AG04449 (cell line): ENCODE data around the gene NUDT17.
A peak's percentile ranks its signal among the peaks of the same experiment; 100 is the strongest.
"Not testable (repeated sequence)": the region's sequence is repeated elsewhere in the genome, so short reads cannot be mapped to it uniquely, and the experiment has no call there.

Source experiments
- CTCF ChIA-PET: fragments of 350-600 bp; formaldehyde crosslinking; extraction: SDS; loops from one replicate; lab custom pipeline; 2021; ENCODE audit warnings: antibody characterized with exemption; lab: Yijun Ruan, JAX
- POLR2A ChIA-PET: fragments of 400-600, 350-600 bp; formaldehyde crosslinking; extraction: SDS; loops from one replicate; lab custom pipeline; 2020; ENCODE audit warnings: antibody characterized with exemption, inconsistent platforms; lab: Yijun Ruan, JAX
- DNase-seq: peaks from one replicate; pipeline ENCODE4 v3.0.0-alpha.2; 2010; ENCODE audit warnings: low read depth, low spot score
- H3K4me3 ChIP-seq: 2 replicates; pipeline ENCODE4 v1.5.1; 2011; ENCODE audit warnings: low read depth, mild to moderate bottlenecking, control low read depth, low read length
- TF ChIP-seq, protein P1 (sequence below): IDR thresholded peaks from one replicate; pipeline ENCODE4 v1.5.1; 2011; ENCODE audit warnings: mild to moderate bottlenecking, moderate library complexity, low read length, control low read depth, inconsistent platforms; ENCODE audit not compliant: insufficient read depth; ENCODE audit errors: missing control alignments

The NUDT17 gene

DNA sequence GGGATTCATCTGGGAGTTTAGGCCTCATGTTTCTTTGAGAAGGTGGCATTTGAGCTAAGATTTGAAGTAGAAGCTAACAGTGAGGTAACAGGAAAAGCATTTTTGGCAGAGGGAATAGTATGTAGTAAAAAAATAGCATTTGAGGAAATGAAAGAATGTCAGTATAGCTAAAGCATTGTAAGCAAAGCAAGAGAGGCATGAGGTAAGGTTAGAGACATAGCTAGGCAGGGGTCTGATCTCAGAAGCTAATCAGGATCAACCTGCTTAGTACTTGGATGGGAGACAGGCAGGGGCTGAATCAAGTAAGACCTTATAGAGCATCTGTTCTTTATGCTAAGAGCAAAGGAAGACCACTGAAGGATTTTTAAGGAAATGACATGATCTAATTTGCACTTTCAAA lies 17.5 kb upstream of the NUDT17 start:
- CTCF ChIA-PET = interaction anchor here (1.2 to 8.6 kb wide), 3 partner anchors 13 to 107 kb away, joined by 4 to 136 read pairs (median 10); partner anchors contain the start of gene NUDT17
- DNase-seq = no peak
- POLR2A ChIA-PET = interaction anchor here (0.6 kb wide), 1 partner anchor 17 kb away, joined by 5 read pairs; no protein-coding TSS in a partner anchor
- TF ChIP-seq, protein P1, sequence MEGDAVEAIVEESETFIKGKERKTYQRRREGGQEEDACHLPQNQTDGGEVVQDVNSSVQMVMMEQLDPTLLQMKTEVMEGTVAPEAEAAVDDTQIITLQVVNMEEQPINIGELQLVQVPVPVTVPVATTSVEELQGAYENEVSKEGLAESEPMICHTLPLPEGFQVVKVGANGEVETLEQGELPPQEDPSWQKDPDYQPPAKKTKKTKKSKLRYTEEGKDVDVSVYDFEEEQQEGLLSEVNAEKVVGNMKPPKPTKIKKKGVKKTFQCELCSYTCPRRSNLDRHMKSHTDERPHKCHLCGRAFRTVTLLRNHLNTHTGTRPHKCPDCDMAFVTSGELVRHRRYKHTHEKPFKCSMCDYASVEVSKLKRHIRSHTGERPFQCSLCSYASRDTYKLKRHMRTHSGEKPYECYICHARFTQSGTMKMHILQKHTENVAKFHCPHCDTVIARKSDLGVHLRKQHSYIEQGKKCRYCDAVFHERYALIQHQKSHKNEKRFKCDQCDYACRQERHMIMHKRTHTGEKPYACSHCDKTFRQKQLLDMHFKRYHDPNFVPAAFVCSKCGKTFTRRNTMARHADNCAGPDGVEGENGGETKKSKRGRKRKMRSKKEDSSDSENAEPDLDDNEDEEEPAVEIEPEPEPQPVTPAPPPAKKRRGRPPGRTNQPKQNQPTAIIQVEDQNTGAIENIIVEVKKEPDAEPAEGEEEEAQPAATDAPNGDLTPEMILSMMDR = no peak
- H3K4me3 ChIP-seq = no peak overlapping the region

DNA sequence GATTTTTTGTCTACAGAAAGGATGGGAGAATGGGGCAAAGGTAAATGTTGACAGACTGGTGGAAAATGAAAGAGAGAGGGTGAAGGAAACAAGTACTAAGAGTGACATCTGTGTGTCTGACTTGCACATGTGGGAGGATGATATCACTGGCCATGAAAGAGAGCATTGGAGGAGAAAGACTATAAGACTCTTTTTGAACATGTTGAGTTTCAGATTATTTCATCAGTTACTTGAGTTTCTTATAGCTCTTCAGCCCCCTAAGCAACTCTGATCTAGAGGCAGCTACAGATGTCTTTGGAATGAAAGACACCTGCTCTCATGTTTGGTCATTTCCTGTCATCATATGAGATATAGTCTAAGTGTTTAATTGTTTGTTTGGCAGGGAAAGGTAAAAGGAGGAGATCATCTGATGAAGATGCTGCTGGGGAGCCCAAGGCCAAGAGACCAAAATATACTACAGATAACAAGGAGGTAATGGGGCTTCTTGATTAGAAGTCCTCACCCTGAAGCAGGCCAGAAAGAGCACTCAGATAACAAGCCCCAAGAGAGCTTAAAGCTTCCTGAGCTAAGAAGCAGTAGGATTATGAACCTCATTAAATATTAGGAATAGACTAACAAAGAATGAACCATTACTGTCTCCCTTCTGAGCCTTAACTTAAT lies 16.9 kb upstream of the NUDT17 start:
- CTCF ChIA-PET = interaction anchor here (0.8 to 8.6 kb wide), 4 partner anchors 12 to 205 kb away, joined by 3 to 136 read pairs (median 7); partner anchors contain the start of gene NUDT17
- DNase-seq = no peak
- no peak overlapping the region for H3K4me3 ChIP-seq
- TF ChIP-seq, protein P1 = no peak
- POLR2A ChIA-PET = interaction anchor here (0.6 kb wide), 1 partner anchor 17 kb away, joined by 5 read pairs; no protein-coding TSS in a partner anchor

DNA sequence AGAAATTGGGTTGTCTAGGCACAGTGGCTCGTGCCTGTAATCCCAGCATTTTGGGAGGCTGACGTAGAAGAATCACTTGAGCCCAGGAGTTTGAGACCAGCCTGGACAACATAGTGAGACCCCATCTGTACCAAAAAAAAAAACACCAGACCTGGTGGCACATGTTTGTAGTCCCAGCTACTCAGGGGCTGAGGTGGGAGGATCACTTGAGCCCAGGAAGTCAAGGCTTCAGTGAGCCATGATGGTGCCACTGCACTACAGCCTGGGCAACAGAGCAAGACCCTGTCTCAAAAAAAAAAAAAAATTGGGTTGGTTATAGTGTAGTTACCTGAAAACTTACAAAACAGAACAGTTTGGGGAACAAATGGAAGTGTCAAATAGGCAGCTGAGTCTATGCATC lies 14.6 kb upstream of the NUDT17 start:
- DNase-seq, H3K4me3 ChIP-seq: not testable (repeated sequence)
- ChIA-PET POLR2A (interaction anchor here (0.7 kb wide), 1 partner anchor 62 kb away, joined by 3 read pairs; no protein-coding TSS in a partner anchor), CTCF (interaction anchor here (1.1 to 8.6 kb wide), 2 partner anchors 16 to 110 kb away, joined by 4 to 136 read pairs; partner anchors contain the start of gene NUDT17)

DNA sequence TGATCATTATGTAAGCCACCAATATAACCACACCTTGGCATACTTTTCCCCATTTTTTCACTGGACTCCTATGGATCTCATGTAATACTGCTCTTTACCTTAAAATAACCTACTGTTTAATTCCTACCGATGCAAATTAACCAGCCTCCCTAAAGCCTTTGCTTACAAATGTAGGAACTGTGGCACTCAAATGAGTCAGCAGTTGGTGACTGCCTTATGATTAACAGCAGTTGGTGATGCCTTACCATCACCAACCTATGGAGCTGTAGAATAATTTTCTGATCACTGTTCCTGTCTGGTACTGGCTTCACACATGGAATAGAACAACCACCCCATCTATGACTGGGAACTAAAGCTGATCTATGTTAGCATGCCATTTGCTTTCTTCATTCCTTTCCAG lies 7.8 kb upstream of the NUDT17 start:
- POLR2A ChIA-PET = no interaction called here
- no peak for DNase-seq
- TF ChIP-seq, protein P1 = no peak
- H3K4me3 ChIP-seq = no peak overlapping the region
- CTCF ChIA-PET = interaction anchor here (0.6 to 2.1 kb wide), 3 partner anchors 9 to 196 kb away, joined by 3 to 14 read pairs (median 5); partner anchors contain the start of gene NUDT17

DNA sequence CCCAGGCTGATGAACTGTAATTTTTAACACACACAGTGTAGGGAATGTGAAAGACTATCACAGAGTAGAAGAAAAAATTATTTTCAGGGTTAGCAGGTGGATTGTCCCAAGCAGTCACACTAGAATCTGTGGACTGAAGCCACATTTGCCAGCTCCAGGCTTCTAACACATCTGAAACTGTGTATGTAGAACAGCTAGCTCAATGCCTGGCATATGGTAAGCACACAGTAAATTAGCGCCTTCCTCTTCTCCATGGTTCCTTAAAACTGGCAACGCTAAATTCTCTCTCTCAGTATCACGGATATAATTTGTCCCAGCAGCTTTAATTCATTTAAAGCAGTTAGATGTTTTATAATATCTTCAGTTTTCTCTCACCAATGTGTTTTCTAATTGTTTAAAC lies 2.4 kb upstream of the NUDT17 start:
- TF ChIP-seq, protein P1 = no peak
- no peak for DNase-seq
- ChIA-PET CTCF (interaction anchor here (0.8 to 10.9 kb wide), 7 partner anchors 9 to 170 kb away, joined by 3 to 252 read pairs (median 136); partner anchors contain the start of genes ITGA10, PIAS3, POLR3C and RBM8A), POLR2A (interaction anchor here (0.5 to 0.9 kb wide), 3 partner anchors 16 to 64 kb away, joined by 3 to 4 read pairs (median 4); partner anchors contain the start of gene PIAS3)
- H3K4me3 ChIP-seq = no peak overlapping the region

DNA sequence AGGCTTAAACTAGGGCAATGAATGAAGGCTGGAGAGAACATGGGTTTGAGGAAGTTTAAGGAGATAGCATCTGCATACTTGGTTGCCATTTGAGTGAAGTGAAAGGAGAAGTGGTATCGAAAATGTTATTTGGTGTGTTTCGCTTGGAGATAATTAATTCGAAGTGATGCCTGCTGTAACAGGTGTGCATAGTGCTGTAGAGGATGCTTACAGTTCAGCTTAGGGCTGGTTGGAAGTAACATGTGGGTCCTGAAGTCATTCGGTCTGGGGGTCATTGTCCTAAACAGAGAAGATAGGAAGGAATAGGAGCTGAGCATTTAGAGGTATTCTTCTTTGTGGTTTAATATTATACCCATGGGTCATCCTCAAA lies 301 bp upstream of the NUDT17 start:
- TF ChIP-seq, protein P1 = no peak
- DNase-seq = no peak
- ChIA-PET POLR2A (interaction anchor here (0.6 to 7.5 kb wide), 6 partner anchors 14 to 82 kb away, joined by 3 to 80 read pairs (median 4); partner anchors contain the start of genes PIAS3, POLR3C, RBM8A and RNF115), CTCF (interaction anchor here (0.7 to 10.9 kb wide), 44 partner anchors 11 to 203 kb away, joined by 3 to 252 read pairs (median 4); partner anchors contain the start of genes ANKRD34A, ANKRD35, ITGA10 and PEX11B)
- H3K4me3 ChIP-seq = peak overlapping the region; percentile 70
